GM19455 (cell line): Measurements from ENCODE around the gene ESYT3.
A peak's percentile ranks its signal among the peaks of the same experiment; 100 is the strongest.
"Not testable (repeated sequence)": the region's sequence is repeated elsewhere in the genome, so short reads cannot be mapped to it uniquely, and the experiment has no call there.

Source experiments
- ATAC-seq: cut with Tn5 transposase; IDR thresholded peaks from one replicate; pipeline ENCODE4 v1.9.1; 2021; ENCODE audit not compliant: unreplicated experiment

ESYT3 gene

GRCh38 chr3:138491971-138492370, 57.6 kb downstream of the ESYT3 start:
- no peak for ATAC-seq

DNA sequence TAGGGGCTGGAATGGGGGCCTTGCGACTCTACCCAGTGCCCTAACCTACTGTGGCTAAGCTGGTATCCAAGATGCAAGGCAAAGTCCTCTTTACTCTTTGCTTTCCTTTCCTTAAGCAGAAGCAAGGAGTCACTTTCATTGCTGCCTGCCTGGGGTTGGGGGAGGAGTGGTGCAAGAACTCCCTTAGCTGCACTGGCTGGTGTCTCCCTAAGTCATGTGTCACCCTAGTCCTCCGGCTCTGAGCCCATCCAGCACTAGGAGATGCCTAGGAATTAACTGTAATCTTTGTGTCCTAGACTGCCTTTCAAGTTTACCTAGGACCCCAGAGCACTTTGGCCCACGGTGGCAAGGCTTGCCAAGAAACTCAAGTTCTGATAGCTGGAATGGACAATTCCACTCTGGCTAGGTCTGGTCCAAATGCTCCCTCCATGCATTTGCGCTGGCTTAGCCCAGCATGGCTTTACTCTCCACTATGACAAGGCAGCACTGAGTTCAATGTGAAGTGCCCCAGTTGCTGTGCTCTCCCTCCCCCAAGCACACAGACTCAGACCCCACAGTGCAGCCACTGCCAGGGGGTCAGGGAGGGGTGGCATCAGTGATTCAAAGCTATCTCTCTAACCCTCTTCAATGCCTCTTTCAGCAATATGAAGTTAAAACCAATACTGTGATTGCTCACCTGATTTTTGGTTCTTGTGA, 58.7 kb downstream of the ESYT3 start:
- no peak for ATAC-seq

- ATAC-seq = no peak
These were observed 59.6 kb downstream of the ESYT3 start for GRCh38 chr3:138493804-138494606.

GRCh38 chr3:138494607-138494929, 60.2 kb downstream of the ESYT3 start:
- no peak for ATAC-seq

GRCh38 chr3:138495638-138496037, 61.2 kb downstream of the ESYT3 start:
- not testable (repeated sequence) for ATAC-seq

DNA sequence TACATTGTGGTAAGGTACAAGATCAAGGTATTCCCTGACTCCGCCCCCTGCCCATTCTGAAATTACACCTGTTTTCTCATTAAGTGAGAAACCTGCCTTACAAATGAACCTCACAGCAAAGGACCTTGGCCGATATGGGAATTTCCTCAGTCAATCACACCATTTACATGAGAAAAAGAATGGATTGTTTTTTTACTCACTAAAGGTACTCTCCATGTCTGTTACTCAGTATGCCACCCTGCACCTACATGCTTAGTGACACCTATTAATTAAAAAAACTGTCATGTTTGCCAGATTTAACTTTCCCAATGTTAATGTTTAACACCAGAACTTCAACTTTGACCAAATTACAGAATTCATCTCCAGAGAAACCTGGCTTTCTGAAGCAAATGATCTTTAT, 62.0 kb downstream of the ESYT3 start:
- ATAC-seq = no peak

DNA sequence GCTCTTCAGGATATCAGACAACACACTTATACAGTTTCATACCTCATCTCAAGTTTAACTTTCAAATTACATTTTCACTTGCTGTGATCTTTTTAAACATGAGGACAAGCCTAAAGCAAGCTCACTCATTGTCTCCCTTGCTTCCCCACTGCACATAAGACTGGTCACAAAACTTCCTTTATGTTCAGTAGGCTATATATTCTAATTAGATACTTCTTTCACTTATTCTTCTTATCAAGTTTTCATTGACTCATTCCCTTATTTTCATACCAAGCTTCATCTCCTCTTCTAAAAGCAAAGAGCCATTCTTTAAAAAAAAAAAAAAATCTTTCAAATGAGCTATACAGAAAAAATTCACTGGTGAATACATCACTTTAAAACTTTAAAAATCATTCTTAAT, 62.6 kb downstream of the ESYT3 start:
- ATAC-seq = no peak

DNA sequence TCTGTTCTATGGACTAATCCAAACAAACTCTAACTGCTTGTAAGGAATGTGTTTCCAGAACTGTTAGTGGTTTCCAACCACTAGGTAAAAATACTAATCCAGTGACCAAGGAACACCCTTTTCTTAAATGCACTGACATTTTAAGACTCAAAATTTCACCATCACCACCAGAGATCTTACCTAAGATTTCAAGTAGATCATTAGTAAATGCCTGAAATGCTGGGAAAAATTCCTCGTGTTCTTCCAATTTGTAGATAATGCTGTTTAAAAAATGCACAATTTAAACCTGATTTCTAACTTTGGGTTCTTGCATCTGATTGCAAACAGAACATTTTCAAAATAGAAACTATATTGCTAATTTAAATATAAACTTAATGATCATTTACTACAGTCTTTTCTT, 63.4 kb downstream of the ESYT3 start:
- ATAC-seq = no peak

DNA sequence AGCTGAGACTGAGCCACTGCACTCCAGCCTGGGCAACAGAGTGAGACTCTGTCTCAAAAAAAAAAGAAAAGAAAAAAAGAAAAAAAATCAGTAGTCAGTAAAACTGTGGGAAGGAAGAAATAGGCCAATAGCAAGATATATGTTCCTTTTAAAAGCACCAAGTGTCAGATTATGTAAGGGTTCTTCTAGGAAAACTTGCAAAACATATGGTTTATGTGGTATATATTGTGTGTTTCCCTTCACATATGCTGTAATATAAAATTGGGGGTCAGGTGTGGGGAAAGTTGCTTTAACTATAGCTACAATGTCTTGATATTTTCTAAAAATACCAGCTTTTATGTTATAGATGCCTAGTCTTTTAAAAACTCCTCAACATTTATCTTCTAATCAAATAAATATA, 64.6 kb downstream of the ESYT3 start:
- no peak for ATAC-seq

GRCh38 chr3:138507524-138507923, 73.1 kb downstream of the ESYT3 start:
- ATAC-seq = no peak

DNA sequence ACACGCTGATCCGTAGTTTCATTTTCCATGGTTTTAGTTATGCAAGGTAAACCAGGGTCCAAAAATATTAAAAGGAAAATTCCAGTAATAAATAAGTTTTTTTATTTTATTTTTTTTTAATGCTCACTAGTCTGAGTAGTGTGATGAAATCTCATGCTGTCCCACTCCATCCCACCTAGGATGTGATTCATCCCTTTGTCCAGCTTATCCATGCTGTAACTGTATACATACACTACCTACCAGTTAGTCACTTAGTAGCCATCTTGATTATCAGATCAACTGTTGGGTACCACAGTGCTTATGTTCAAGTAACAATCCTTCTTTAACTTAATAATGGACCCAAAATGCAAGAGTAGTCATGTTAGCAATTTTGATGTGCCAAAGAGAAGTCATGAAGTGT, 75.2 kb downstream of the ESYT3 start:
- no peak for ATAC-seq

- ATAC-seq = no peak
These were observed 77.5 kb downstream of the ESYT3 start for GRCh38 chr3:138511945-138512344.

- peak; percentile 86 for ATAC-seq
These were observed 78.9 kb downstream of the ESYT3 start for GRCh38 chr3:138513090-138513843.

- not testable (repeated sequence) for ATAC-seq
These were observed 87.0 kb downstream of the ESYT3 start for GRCh38 chr3:138521445-138521844.
